RWPE1 (cell line): ENCODE data around the gene TRUB1.
"Not testable (repeated sequence)": the region's sequence is repeated elsewhere in the genome, so short reads cannot be mapped to it uniquely, and the experiment has no call there.

ENCODE experiments used
- CTCF ChIA-PET: fragments of 350-600 bp; sonication (Branson Sonifier 250); formaldehyde crosslinking; extraction: SDS; loops from one replicate; lab custom pipeline; 2021; lab: Yijun Ruan, JAX
- POLR2A ChIA-PET: fragments of 400-600 bp; formaldehyde crosslinking; extraction: SDS; loops from one replicate; lab custom pipeline; 2020; ENCODE audit warnings: antibody characterized with exemption; ENCODE audit not compliant: low non-redundant PET; lab: Yijun Ruan, JAX
- DNase-seq: peaks from one replicate; pipeline ENCODE4 v3.0.0; 2012; ENCODE audit warnings: low spot score
- H3K27ac ChIP-seq: fragments of 450-650 bp; 2 replicates; pipeline ENCODE4 v1.5.1; 2017
- CTCF ChIP-seq: fragments of 450-650 bp; conservative IDR thresholded peaks from 2 replicates; pipeline ENCODE4 v1.5.1; 2017; ENCODE audit warnings: low read depth, mild to moderate bottlenecking

The TRUB1 gene

DNA sequence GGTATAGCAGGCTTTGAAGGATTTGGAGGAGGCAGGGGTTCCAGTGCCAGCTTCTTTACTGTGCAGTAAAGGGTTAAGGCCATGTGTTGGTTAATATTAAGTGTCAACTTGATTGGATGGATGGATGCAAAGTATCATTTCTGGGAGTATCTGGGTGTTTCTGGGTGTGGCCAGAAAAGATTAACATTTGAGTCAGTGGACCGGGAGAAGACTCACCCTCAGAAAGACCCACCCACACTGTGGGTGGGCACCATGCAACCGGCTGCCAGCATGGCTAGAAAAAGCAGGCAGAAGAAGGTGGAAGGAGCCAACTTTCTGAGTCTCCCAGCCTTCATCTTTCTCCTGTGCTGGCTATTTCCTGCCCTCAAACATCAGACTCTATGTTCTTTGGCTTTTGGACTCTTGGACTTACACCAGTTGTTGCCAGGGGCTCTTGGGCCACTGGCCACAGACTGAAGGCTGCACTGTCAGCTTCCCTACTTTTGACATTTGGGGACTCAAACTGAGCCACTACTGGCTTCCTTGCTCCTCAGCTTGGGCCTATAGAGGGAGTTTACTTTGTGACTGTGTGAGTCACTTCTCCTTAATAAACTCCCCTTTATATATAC, 6.8 kb upstream of the TRUB1 start:
- ChIA-PET POLR2A (no interaction called here), CTCF (interaction anchor here (0.7 kb wide), 2 partner anchors 180 to 959 kb away, joined by 3 read pairs; no protein-coding TSS in a partner anchor)
- H3K27ac ChIP-seq: no peak overlapping the region
- no peak for TF ChIP-seq CTCF
- DNase-seq: no peak

DNA sequence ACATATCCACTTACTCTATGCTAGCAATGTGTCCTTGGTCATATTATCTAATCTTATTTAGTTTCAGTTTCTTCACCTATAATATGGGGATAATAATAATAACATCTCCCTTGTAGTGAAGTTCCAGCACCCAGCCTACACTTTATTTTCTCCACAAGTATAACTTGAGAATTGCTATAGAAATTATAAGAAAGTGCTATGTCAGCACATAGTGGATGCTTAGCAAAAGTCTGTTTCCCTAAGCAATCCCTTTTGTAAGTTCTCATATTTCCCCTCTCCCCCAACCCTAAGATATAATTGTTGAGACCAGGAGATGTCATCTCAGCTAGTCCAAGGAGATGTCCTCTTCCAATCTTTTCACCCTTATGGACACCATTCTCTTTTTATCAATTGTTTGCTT, 5.8 kb upstream of the TRUB1 start:
- no peak for TF ChIP-seq CTCF
- ChIA-PET CTCF (interaction anchor here (0.7 to 1.7 kb wide), 3 partner anchors 97 to 179 kb away, joined by 3 read pairs; partner anchors contain the start of gene FHIP2A), POLR2A (no interaction called here)
- no peak for DNase-seq
- H3K27ac ChIP-seq: no peak overlapping the region

DNA sequence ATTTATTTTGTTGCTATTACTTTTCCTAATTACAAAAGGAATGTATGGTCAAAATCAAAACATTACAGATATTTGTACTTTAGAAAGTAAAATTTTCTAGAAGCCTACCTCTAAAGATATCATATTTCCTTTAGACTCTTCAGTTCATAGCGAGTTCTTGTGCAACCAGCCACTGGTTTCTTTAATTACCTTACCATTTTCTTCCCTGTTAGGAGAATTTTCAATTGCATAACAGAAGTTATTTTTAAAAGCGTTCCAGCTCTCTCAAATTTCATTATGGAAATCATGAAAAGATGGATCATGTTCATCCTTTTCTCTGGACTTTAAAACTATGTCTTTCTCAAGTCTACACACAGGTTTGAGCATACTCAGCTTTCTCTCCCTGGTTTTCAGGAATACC, 5.0 kb upstream of the TRUB1 start:
- TF ChIP-seq CTCF: no peak
- ChIA-PET POLR2A (interaction anchor here (0.6 kb wide), 1 partner anchor 76 kb away, joined by 4 read pairs; no protein-coding TSS in a partner anchor), CTCF (interaction anchor here (0.6 to 1.7 kb wide), 3 partner anchors 111 to 1856 kb away, joined by 3 to 5 read pairs (median 4); partner anchors contain the start of gene FHIP2A)
- DNase-seq: no peak
- no peak overlapping the region for H3K27ac ChIP-seq

DNA sequence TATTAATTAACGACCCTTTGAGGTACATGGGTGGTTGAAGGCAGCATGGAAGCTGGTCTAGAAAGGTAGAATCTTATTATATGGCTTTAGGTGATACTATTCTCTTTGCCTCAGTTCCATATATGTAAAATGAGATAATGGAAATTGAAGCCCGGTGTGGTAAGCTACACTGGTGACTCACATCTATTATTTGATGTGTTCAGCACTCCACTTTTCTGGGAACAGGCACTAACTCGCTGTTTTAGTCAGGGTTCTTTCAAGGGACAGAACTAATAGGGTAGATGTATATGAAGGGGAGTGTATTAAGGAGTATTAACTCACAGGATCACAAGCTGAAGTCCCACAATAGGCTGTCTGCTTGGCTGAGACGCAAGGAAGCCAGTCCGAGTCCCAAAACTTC, 4.4 kb upstream of the TRUB1 start:
- TF ChIP-seq CTCF: no peak
- peak overlapping the region; percentile 38 for H3K27ac ChIP-seq
- peak; percentile 53 for DNase-seq
- CTCF ChIA-PET: interaction anchor here (0.6 to 1.7 kb wide), 4 partner anchors 112 to 1856 kb away, joined by 3 to 5 read pairs (median 4); partner anchors contain the start of gene FHIP2A
- POLR2A ChIA-PET: interaction anchor here (0.6 kb wide), 1 partner anchor 77 kb away, joined by 4 read pairs; no protein-coding TSS in a partner anchor

DNA sequence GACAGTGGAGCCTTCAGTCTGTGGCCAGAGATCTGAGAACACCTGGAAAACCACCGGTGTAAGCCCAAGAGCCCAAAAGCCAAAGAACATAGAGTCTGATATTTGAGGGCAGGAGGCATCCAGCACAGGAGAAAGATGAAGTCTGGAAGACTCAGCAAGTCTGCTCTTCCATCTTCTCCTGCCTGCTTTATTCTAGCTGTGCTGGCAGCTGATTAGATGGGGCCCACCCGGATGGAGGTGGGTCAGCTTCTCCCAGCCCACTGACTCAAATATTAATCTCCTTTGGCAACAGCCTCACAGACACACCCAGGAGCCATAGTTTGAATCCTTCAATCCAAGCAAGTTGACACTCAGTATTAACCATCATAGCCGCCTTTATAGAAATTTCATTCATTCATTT, 4.0 kb upstream of the TRUB1 start:
- CTCF ChIA-PET: interaction anchor here (0.6 kb wide), 2 partner anchors 34 to 1438 kb away, joined by 3 to 4 read pairs; no protein-coding TSS in a partner anchor
- peak overlapping the region; percentile 38 for H3K27ac ChIP-seq
- DNase-seq, POLR2A ChIA-PET: not testable (repeated sequence)

- CTCF ChIA-PET: no interaction called here
- TF ChIP-seq CTCF: no peak
- POLR2A ChIA-PET: no interaction called here
- peak overlapping the region; percentile 95 for H3K27ac ChIP-seq
- DNase-seq: no peak
Observed at GRCh38 chr10:114938856-114939193, 830 bp downstream of the TRUB1 start.

DNA sequence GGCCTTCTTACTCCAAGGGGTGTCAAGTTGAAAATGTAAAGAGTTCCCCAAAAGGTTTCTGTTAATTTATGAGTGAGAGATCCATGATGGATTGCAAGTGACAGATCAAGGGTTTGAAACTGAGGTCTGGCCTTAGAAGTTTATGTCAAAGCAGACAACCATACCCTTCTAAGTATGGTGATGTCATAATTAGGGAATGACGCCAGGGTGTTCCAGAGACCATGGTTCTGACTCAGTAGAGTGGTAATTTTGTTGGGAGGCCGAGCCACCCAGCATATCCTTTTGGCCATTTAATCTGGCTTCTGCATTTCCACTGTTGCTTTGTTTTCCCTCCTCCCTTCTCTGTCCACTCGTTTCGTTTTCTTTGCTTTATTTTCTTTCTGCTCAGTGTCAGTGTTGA, 2.7 kb downstream of the TRUB1 start:
- H3K27ac ChIP-seq: no peak overlapping the region
- TF ChIP-seq CTCF: no peak
- CTCF ChIA-PET: no interaction called here
- DNase-seq: no peak
- POLR2A ChIA-PET: no interaction called here
